ENCODE data around the gene MLPH. TPM values are rescaled to one million over a fixed set of nuclear protein-coding genes. Genes with fewer than 3 reads are reported as not detected.
"Not testable (repeated sequence)": the region's sequence is repeated elsewhere in the genome, so short reads cannot be mapped to it uniquely, and the experiment has no call there.

Gene MLPH
- total RNA-seq, 1 donor from 2014 or later: 222 TPM

GRCh38 chr2:237457388-237457941, 29.6 kb upstream of the MLPH start:
- DNase-seq (ENCODE audit: low spot score): no peak

GRCh38 chr2:237458519-237458918, 28.5 kb upstream of the MLPH start:
- DNase-seq (ENCODE audit: low spot score): no peak

- no peak for DNase-seq (ENCODE audit: low spot score)
These were observed 27.8 kb upstream of the MLPH start for GRCh38 chr2:237459226-237459625.

GRCh38 chr2:237459741-237460174, 27.3 kb upstream of the MLPH start:
- no peak for DNase-seq (ENCODE audit: low spot score)

GRCh38 chr2:237464757-237465391, 22.2 kb upstream of the MLPH start:
- no peak for DNase-seq (ENCODE audit: low spot score)

- no peak for DNase-seq (ENCODE audit: low spot score)
These were observed 21.4 kb upstream of the MLPH start for GRCh38 chr2:237465515-237466148.

- no peak for DNase-seq (ENCODE audit: low spot score)
These were observed 20.8 kb upstream of the MLPH start for GRCh38 chr2:237466211-237466610.

- DNase-seq (ENCODE audit: low spot score): no peak
These were observed 19.4 kb upstream of the MLPH start for GRCh38 chr2:237467447-237468179.

GRCh38 chr2:237469410-237469809, 17.6 kb upstream of the MLPH start:
- not testable (repeated sequence) for DNase-seq (ENCODE audit: low spot score)

- DNase-seq (ENCODE audit: low spot score): no peak
These were observed 17.2 kb upstream of the MLPH start for GRCh38 chr2:237469849-237470248.

GRCh38 chr2:237470914-237471313, 16.1 kb upstream of the MLPH start:
- no peak for DNase-seq (ENCODE audit: low spot score)

- DNase-seq (ENCODE audit: low spot score): no peak
These were observed 15.4 kb upstream of the MLPH start for GRCh38 chr2:237471438-237472186.

- DNase-seq (ENCODE audit: low spot score): no peak
These were observed 14.8 kb upstream of the MLPH start for GRCh38 chr2:237472187-237472712.

- no peak for DNase-seq (ENCODE audit: low spot score)
These were observed 13.9 kb upstream of the MLPH start for GRCh38 chr2:237472909-237473877.

GRCh38 chr2:237473878-237474441, 13.1 kb upstream of the MLPH start:
- DNase-seq (ENCODE audit: low spot score): no peak

GRCh38 chr2:237474442-237474911, 12.6 kb upstream of the MLPH start:
- DNase-seq (ENCODE audit: low spot score): no peak

- DNase-seq (ENCODE audit: low spot score): peak; percentile 78
These were observed 11.9 kb upstream of the MLPH start for GRCh38 chr2:237474931-237475703.

- DNase-seq (ENCODE audit: low spot score): no peak
These were observed 11.3 kb upstream of the MLPH start for GRCh38 chr2:237475704-237476141.

- DNase-seq (ENCODE audit: low spot score): no peak
These were observed 9.0 kb upstream of the MLPH start for GRCh38 chr2:237478095-237478494.
